IPS-18a (cell line): ENCODE measurements around the gene CDH4.

Source experiments
- H3K27ac ChIP-seq: one replicate; pipeline ENCODE4 v1.5.1; 2013; ENCODE audit warnings: low read length
- H3K27me3 ChIP-seq: one replicate; pipeline ENCODE4 v1.6.1; 2013; ENCODE audit warnings: mild to moderate bottlenecking, low read length; ENCODE audit not compliant: control insufficient read depth, insufficient read depth
- H3K36me3 ChIP-seq: one replicate; pipeline ENCODE4 v1.6.1; 2013; ENCODE audit warnings: low read depth, low read length; ENCODE audit not compliant: control insufficient read depth
- H3K4me1 ChIP-seq: one replicate; pipeline ENCODE4 v1.6.1; 2013; ENCODE audit warnings: low read depth, low read length; ENCODE audit not compliant: control insufficient read depth
- H3K4me3 ChIP-seq: one replicate; pipeline ENCODE4 v1.5.1; 2013; ENCODE audit warnings: low read length
- H3K9ac ChIP-seq: one replicate; pipeline ENCODE4 v1.6.1; 2013; ENCODE audit warnings: mild to moderate bottlenecking, low read length, moderate library complexity
- H3K9me3 ChIP-seq: one replicate; pipeline ENCODE4 v1.6.1; 2013; ENCODE audit warnings: low read depth, low read length; ENCODE audit not compliant: control insufficient read depth

Gene CDH4

GRCh38 chr20:61657721-61658377 lies 405.8 kb downstream of the CDH4 start:
- H3K27ac ChIP-seq: no peak overlapping the region
- no peak overlapping the region for H3K4me3 ChIP-seq
- H3K36me3 ChIP-seq: no peaks in the 10 kb centered on the region
- no peaks in the 10 kb centered on the region for H3K4me1 ChIP-seq
- no peaks in the 10 kb centered on the region for H3K9me3 ChIP-seq
- H3K9ac ChIP-seq: no peak overlapping the region
- H3K27me3 ChIP-seq: no peaks in the 10 kb centered on the region

- no peaks in the 10 kb centered on the region for H3K4me1 ChIP-seq
Measured at GRCh38 chr20:61658563-61658962, 406.5 kb downstream of the CDH4 start.

GRCh38 chr20:61659246-61659993 lies 407.4 kb downstream of the CDH4 start:
- Histone ChIP-seq H3K4me1 (no peaks in the 10 kb centered on the region), H3K27me3 (no peaks in the 10 kb centered on the region), H3K4me3 (no peak overlapping the region), H3K36me3 (no peaks in the 10 kb centered on the region), H3K9me3 (no peaks in the 10 kb centered on the region), H3K27ac (no peak overlapping the region), H3K9ac (no peak overlapping the region)

More at GRCh38 chr20:61658563-61658962, 406.5 kb downstream of the CDH4 start:
- Histone ChIP-seq H3K9me3 (no peaks in the 10 kb centered on the region), H3K4me3 (no peak overlapping the region), H3K27me3 (no peaks in the 10 kb centered on the region), H3K36me3 (no peaks in the 10 kb centered on the region), H3K27ac (no peak overlapping the region), H3K9ac (no peak overlapping the region)

- no peaks in the 10 kb centered on the region for H3K4me1 ChIP-seq
- H3K4me3 ChIP-seq: no peak overlapping the region
- H3K9ac ChIP-seq: no peak overlapping the region
- H3K9me3 ChIP-seq: no peaks in the 10 kb centered on the region
- H3K27me3 ChIP-seq: no peaks in the 10 kb centered on the region
- H3K27ac ChIP-seq: no peak overlapping the region
- no peaks in the 10 kb centered on the region for H3K36me3 ChIP-seq
Measured at GRCh38 chr20:61659994-61660346, 407.9 kb downstream of the CDH4 start.

GRCh38 chr20:61660559-61660958 lies 408.5 kb downstream of the CDH4 start:
- Histone ChIP-seq H3K27me3 (no peaks in the 10 kb centered on the region), H3K27ac (no peak overlapping the region), H3K4me3 (no peak overlapping the region), H3K9ac (no peak overlapping the region), H3K36me3 (no peaks in the 10 kb centered on the region), H3K4me1 (no peaks in the 10 kb centered on the region), H3K9me3 (no peaks in the 10 kb centered on the region)

- H3K27me3 ChIP-seq: no peaks in the 10 kb centered on the region
- H3K4me3 ChIP-seq: no peak overlapping the region
- H3K9me3 ChIP-seq: no peaks in the 10 kb centered on the region
- no peak overlapping the region for H3K9ac ChIP-seq
- no peaks in the 10 kb centered on the region for H3K36me3 ChIP-seq
- H3K4me1 ChIP-seq: no peaks in the 10 kb centered on the region
- H3K27ac ChIP-seq: no peak overlapping the region
Measured at GRCh38 chr20:61661025-61661424, 409.0 kb downstream of the CDH4 start.

GRCh38 chr20:61661583-61661982 lies 409.5 kb downstream of the CDH4 start:
- Histone ChIP-seq H3K4me3 (no peak overlapping the region), H3K9me3 (no peaks in the 10 kb centered on the region), H3K36me3 (no peaks in the 10 kb centered on the region), H3K27me3 (no peaks in the 10 kb centered on the region), H3K27ac (no peak overlapping the region), H3K4me1 (no peaks in the 10 kb centered on the region), H3K9ac (no peak overlapping the region)

GRCh38 chr20:61662226-61662967 lies 410.3 kb downstream of the CDH4 start:
- Histone ChIP-seq H3K4me1 (no peaks in the 10 kb centered on the region), H3K4me3 (no peak overlapping the region), H3K27me3 (no peaks in the 10 kb centered on the region), H3K36me3 (no peaks in the 10 kb centered on the region), H3K27ac (no peak overlapping the region), H3K9ac (no peak overlapping the region), H3K9me3 (no peaks in the 10 kb centered on the region)

- H3K36me3 ChIP-seq: no peaks in the 10 kb centered on the region
- H3K27me3 ChIP-seq: no peaks in the 10 kb centered on the region
- no peak overlapping the region for H3K9ac ChIP-seq
- no peak overlapping the region for H3K4me3 ChIP-seq
- H3K9me3 ChIP-seq: no peaks in the 10 kb centered on the region
- no peak overlapping the region for H3K27ac ChIP-seq
- no peaks in the 10 kb centered on the region for H3K4me1 ChIP-seq
Measured at GRCh38 chr20:61662968-61663331, 410.9 kb downstream of the CDH4 start.

GRCh38 chr20:61663521-61664425 lies 411.7 kb downstream of the CDH4 start:
- no peak overlapping the region for H3K4me3 ChIP-seq
- no peaks in the 10 kb centered on the region for H3K36me3 ChIP-seq
- H3K4me1 ChIP-seq: no peaks in the 10 kb centered on the region
- H3K27ac ChIP-seq: no peak overlapping the region
- no peak overlapping the region for H3K9ac ChIP-seq
- no peaks in the 10 kb centered on the region for H3K27me3 ChIP-seq
- no peaks in the 10 kb centered on the region for H3K9me3 ChIP-seq
